H9 (cell line): ENCODE results near the gene SUSD2. TPM values are rescaled to one million over a fixed set of nuclear protein-coding genes. Genes with fewer than 3 reads are reported as not detected.
A peak's percentile ranks its signal among the peaks of the same experiment; 100 is the strongest.

ENCODE experiments used
- DNase-seq: peaks from one replicate; pipeline ENCODE4 v3.0.0-alpha.2; 2017
- H2AFZ ChIP-seq: one replicate; pipeline ENCODE4 v1.6.1; 2013; ENCODE audit warnings: mild to moderate bottlenecking, low read length, control low read depth, moderate library complexity
- H2AK5ac ChIP-seq: 2 replicates; pipeline ENCODE4 v1.6.1; 2013; ENCODE audit warnings: low read length, control low read depth, mixed read lengths; ENCODE audit not compliant: insufficient read length
- H2BK120ac ChIP-seq: one replicate; pipeline ENCODE4 v1.6.1; 2013; ENCODE audit warnings: low read depth, mild to moderate bottlenecking, low read length, control low read depth, inconsistent platforms; ENCODE audit not compliant: poor library complexity, severe bottlenecking
- H2BK12ac ChIP-seq: 2 replicates; pipeline ENCODE4 v1.6.1; 2013; ENCODE audit warnings: low read length, control low read depth, mixed read lengths, low read depth; ENCODE audit not compliant: insufficient read length
- H2BK15ac ChIP-seq: 2 replicates; pipeline ENCODE4 v1.6.1; 2013; ENCODE audit warnings: low read depth, low read length, control low read depth
- H2BK20ac ChIP-seq: one replicate; pipeline ENCODE4 v1.6.1; 2013; ENCODE audit warnings: low read depth, mild to moderate bottlenecking, low read length, control low read depth, inconsistent platforms; ENCODE audit not compliant: poor library complexity, severe bottlenecking
- H2BK5ac ChIP-seq: 2 replicates; pipeline ENCODE4 v1.6.1; 2013; ENCODE audit warnings: low read length, control low read depth, mixed read lengths; ENCODE audit not compliant: insufficient read length
- H3K14ac ChIP-seq: 2 replicates; pipeline ENCODE4 v1.6.1; 2013; ENCODE audit warnings: low read length, control low read depth; ENCODE audit not compliant: insufficient read depth
- H3K18ac ChIP-seq: 2 replicates; pipeline ENCODE4 v1.6.1; 2013; ENCODE audit warnings: low read depth, mild to moderate bottlenecking, mixed read lengths, low read length, control low read depth; ENCODE audit not compliant: insufficient read length
- H3K23ac ChIP-seq: 2 replicates; pipeline ENCODE4 v1.6.1; 2013; ENCODE audit warnings: low read length, control low read depth, mixed read lengths, low read depth; ENCODE audit not compliant: insufficient read length
- H3K23me2 ChIP-seq: 2 replicates; pipeline ENCODE4 v1.6.1; 2013; ENCODE audit warnings: low read depth, mild to moderate bottlenecking, mixed read lengths, low read length, control low read depth; ENCODE audit not compliant: insufficient read length, poor library complexity, severe bottlenecking
- H3K27ac ChIP-seq: 2 replicates; pipeline ENCODE4 v1.5.1; 2013; ENCODE audit warnings: low read length, control low read depth, mixed read lengths, low read depth; ENCODE audit not compliant: insufficient read length
- H3K27me3 ChIP-seq: 2 replicates; pipeline ENCODE4 v1.6.1; 2013; ENCODE audit warnings: low read length, control low read depth, inconsistent platforms; ENCODE audit not compliant: insufficient read depth
- H3K4ac ChIP-seq: 2 replicates; pipeline ENCODE4 v1.6.1; 2013; ENCODE audit warnings: low read depth, mild to moderate bottlenecking, control low read depth, inconsistent platforms, low read length, moderate library complexity
- H3K4me1 ChIP-seq: 2 replicates; pipeline ENCODE4 v1.6.1; 2013; ENCODE audit warnings: low read length, control low read depth, inconsistent platforms; ENCODE audit not compliant: insufficient read depth
- H3K4me2 ChIP-seq: 2 replicates; pipeline ENCODE4 v1.6.1; 2013; ENCODE audit warnings: low read length, control low read depth, mixed read lengths; ENCODE audit not compliant: insufficient read length, insufficient read depth
- H3K56ac ChIP-seq: 2 replicates; pipeline ENCODE4 v1.6.1; 2013; ENCODE audit warnings: low read depth, mild to moderate bottlenecking, mixed read lengths, low read length, control low read depth; ENCODE audit not compliant: insufficient read length
- H3K79me1 ChIP-seq: 2 replicates; pipeline ENCODE4 v1.6.1; 2013; ENCODE audit warnings: low read depth, mild to moderate bottlenecking, moderate library complexity, low read length, control low read depth, inconsistent platforms; ENCODE audit not compliant: insufficient read depth, poor library complexity, severe bottlenecking
- H3K79me2 ChIP-seq: 2 replicates; pipeline ENCODE4 v1.6.1; 2013; ENCODE audit warnings: low read length, control low read depth, inconsistent platforms; ENCODE audit not compliant: insufficient read depth
- H3K9ac ChIP-seq: 2 replicates; pipeline ENCODE4 v1.6.1; 2013; ENCODE audit warnings: low read length, control low read depth, mixed read lengths; ENCODE audit not compliant: insufficient read length; ENCODE audit errors: extremely low read depth
- H3K9me3 ChIP-seq: one replicate; pipeline ENCODE4 v1.6.1; 2013; ENCODE audit warnings: low read depth, low read length, inconsistent platforms; ENCODE audit not compliant: control insufficient read depth
- H3T11ph ChIP-seq: one replicate; pipeline ENCODE4 v1.6.1; 2013; ENCODE audit warnings: mild to moderate bottlenecking, low read length, control low read depth, inconsistent platforms
- H4K20me1 ChIP-seq: one replicate; pipeline ENCODE4 v1.6.1; 2013; ENCODE audit not compliant: control insufficient read depth, insufficient read length, insufficient read depth
- H4K5ac ChIP-seq: 2 replicates; pipeline ENCODE4 v1.6.1; 2013; ENCODE audit warnings: low read depth, mild to moderate bottlenecking, mixed read lengths, low read length, control low read depth; ENCODE audit not compliant: insufficient read length
- H4K8ac ChIP-seq: replicated peaks from 2 replicates; pipeline ENCODE4 v1.6.1; 2013; ENCODE audit warnings: low read length, control low read depth, mixed read lengths, low read depth; ENCODE audit not compliant: insufficient read length
- H4K91ac ChIP-seq: 2 replicates; pipeline ENCODE4 v1.6.1; 2013; ENCODE audit warnings: low read depth, mild to moderate bottlenecking, moderate library complexity, mixed read lengths, low read length, control low read depth; ENCODE audit not compliant: insufficient read length
- H3K27ac Mint-ChIP-seq, 3 experiments: 2 replicates in 2 of 3; 3 replicates in 1 of 3; pipeline ENCODE4 v1.8.0; 2020 to 2021; ENCODE audit warnings: mixed read lengths in 3 of 3, mild to moderate bottlenecking in 1 of 3, moderate library complexity in 1 of 3
- H3K27me3 Mint-ChIP-seq: 2 replicates; pipeline ENCODE4 v1.8.0; 2021; ENCODE audit warnings: low read depth, mild to moderate bottlenecking, moderate library complexity, mixed read lengths
- H3K36me3 Mint-ChIP-seq, 3 experiments: 2 replicates in 2 of 3; 3 replicates in 1 of 3; pipeline ENCODE4 v1.8.0; 2020 to 2021; ENCODE audit warnings: low read depth in 3 of 3, mixed read lengths in 3 of 3; ENCODE audit not compliant: insufficient read depth in 1 of 3
- H3K4me1 Mint-ChIP-seq, 2 experiments: 2 replicates each; pipeline ENCODE4 v1.8.0; 2020; ENCODE audit warnings: mixed read lengths in 2 of 2
- H3K4me3 Mint-ChIP-seq, 2 experiments: 2 replicates in 1 of 2; 3 replicates in 1 of 2; pipeline ENCODE4 v1.8.0; 2020 to 2021; ENCODE audit warnings: mild to moderate bottlenecking in 2 of 2, mixed read lengths in 2 of 2, moderate library complexity in 1 of 2
- H3K9me3 Mint-ChIP-seq, 2 experiments: 2 replicates in 1 of 2; 3 replicates in 1 of 2; pipeline ENCODE4 v1.8.0; 2020; ENCODE audit warnings: mild to moderate bottlenecking in 2 of 2, mixed read lengths in 2 of 2, moderate library complexity in 1 of 2
- whole genome bisulfite sequencing: extraction: QIAGEN DNeasy Blood & Tissue Kit; methylation state at CpG from one replicate; pipeline ENCODE4 v1.1.7; 2013; ENCODE audit warnings: missing lambda C conversion rate, low lambda C conversion rate, mixed read lengths; ENCODE audit not compliant: insufficient read length; ENCODE audit errors: extremely low coverage; 5-methylcytosine and 5-hydroxymethylcytosine counted together
- total RNA-seq: library from RNA; stranded (reverse); gene quantifications from 2 replicates; pipeline ENCODE4 v1.2.1, GENCODE V29; 2021
- TF ChIP-seq, protein P1 (sequence below): fragments of 200-600 bp; sonication (generic); conservative IDR thresholded peaks from 3 replicates; pipeline ENCODE4 v1.8.0; 2021; ENCODE audit warnings: antibody characterized with exemption, mild to moderate bottlenecking

Gene SUSD2
- total RNA-seq, 1 experiment from 2014 or later = 4.2 TPM

GRCh38 chr22:24189249-24190158 lies 8.2 kb downstream of the SUSD2 start:
- no peak overlapping the region for H2BK15ac ChIP-seq
- no peak overlapping the region for H2BK12ac ChIP-seq
- H3K4me3 Mint-ChIP-seq = no peak overlapping the region
- H3K4ac ChIP-seq = no peak overlapping the region
- H3K36me3 Mint-ChIP-seq = no peaks in the 10 kb centered on the region
- no peaks in the 10 kb centered on the region for H3K79me1 ChIP-seq
- no peaks in the 10 kb centered on the region for H3K27me3 Mint-ChIP-seq
- H3K4me1 Mint-ChIP-seq = peaks cover 4 to 13% of the 10 kb centered on the region in 2 experiments; a peak in 3 of 4 replicates
- H3K27ac ChIP-seq = no peak overlapping the region
- no peaks in the 10 kb centered on the region for H3K9me3 ChIP-seq
- peak overlapping the region in 2 of 3 experiments; percentile 49 to 82; a peak in 2 of 7 replicates for H3K27ac Mint-ChIP-seq
- DNase-seq = peak; percentile 86
- no peak overlapping the region for H4K5ac ChIP-seq
- H3K9ac ChIP-seq = no peak overlapping the region
- no peak overlapping the region for H2BK120ac ChIP-seq
- H4K91ac ChIP-seq = no peak overlapping the region
- H3K18ac ChIP-seq = no peak overlapping the region
- no peaks in the 10 kb centered on the region for H3K79me2 ChIP-seq
- no peaks in the 10 kb centered on the region for H4K20me1 ChIP-seq
- H4K8ac ChIP-seq = no peak overlapping the region
- H3K4me1 ChIP-seq = no peaks in the 10 kb centered on the region
- no peak overlapping the region for H2BK5ac ChIP-seq
- no peaks in the 10 kb centered on the region for H3K27me3 ChIP-seq
- no peak overlapping the region for H3K4me2 ChIP-seq
- H2BK20ac ChIP-seq = no peak overlapping the region
- H3T11ph ChIP-seq = no peak overlapping the region
- TF ChIP-seq, protein P1, sequence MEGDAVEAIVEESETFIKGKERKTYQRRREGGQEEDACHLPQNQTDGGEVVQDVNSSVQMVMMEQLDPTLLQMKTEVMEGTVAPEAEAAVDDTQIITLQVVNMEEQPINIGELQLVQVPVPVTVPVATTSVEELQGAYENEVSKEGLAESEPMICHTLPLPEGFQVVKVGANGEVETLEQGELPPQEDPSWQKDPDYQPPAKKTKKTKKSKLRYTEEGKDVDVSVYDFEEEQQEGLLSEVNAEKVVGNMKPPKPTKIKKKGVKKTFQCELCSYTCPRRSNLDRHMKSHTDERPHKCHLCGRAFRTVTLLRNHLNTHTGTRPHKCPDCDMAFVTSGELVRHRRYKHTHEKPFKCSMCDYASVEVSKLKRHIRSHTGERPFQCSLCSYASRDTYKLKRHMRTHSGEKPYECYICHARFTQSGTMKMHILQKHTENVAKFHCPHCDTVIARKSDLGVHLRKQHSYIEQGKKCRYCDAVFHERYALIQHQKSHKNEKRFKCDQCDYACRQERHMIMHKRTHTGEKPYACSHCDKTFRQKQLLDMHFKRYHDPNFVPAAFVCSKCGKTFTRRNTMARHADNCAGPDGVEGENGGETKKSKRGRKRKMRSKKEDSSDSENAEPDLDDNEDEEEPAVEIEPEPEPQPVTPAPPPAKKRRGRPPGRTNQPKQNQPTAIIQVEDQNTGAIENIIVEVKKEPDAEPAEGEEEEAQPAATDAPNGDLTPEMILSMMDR = peak; percentile 92
- no peak overlapping the region for H3K56ac ChIP-seq
- no peaks in the 10 kb centered on the region for H3K23me2 ChIP-seq
- H2AK5ac ChIP-seq = no peak overlapping the region
- no peak overlapping the region for H3K23ac ChIP-seq
- peaks cover 0 to 3% of the 10 kb centered on the region in 2 experiments; a peak in 1 of 5 replicates for H3K9me3 Mint-ChIP-seq
- H2AFZ ChIP-seq = no peak overlapping the region
- no peak overlapping the region for H3K14ac ChIP-seq
- WGBS = no CpG with 5 or more reads among the region's 23 CpGs
